ENCODE results near the gene MAP1LC3C.
A peak's percentile ranks its signal among the peaks of the same experiment; 100 is the strongest.

Gene MAP1LC3C

GRCh38 chr1:241979071-241979470 lies 19.8 kb downstream of the MAP1LC3C start:
- TF ChIP-seq CTCF (IDR thresholded peaks at IDR 0.05; ENCODE audit: low read depth, low read length, missing control alignments), result no peak
- DNase-seq (ENCODE audit: extremely low read depth, low read depth), result no peak
- no peak overlapping the region for H3K4me3 ChIP-seq (replicated peaks; ENCODE audit: low read depth, low read length)

- no peak for TF ChIP-seq CTCF (IDR thresholded peaks at IDR 0.05; ENCODE audit: low read depth, low read length, missing control alignments)
- H3K4me3 ChIP-seq (replicated peaks; ENCODE audit: low read depth, low read length), result no peak overlapping the region
- no peak for DNase-seq (ENCODE audit: extremely low read depth, low read depth)
Observed at GRCh38 chr1:241976229-241976628, 22.7 kb downstream of the MAP1LC3C start.

GRCh38 chr1:241972703-241973369 lies 26.1 kb downstream of the MAP1LC3C start:
- DNase-seq (ENCODE audit: extremely low read depth, low read depth), result peak; percentile 50

GRCh38 chr1:241968611-241969010 lies 30.3 kb downstream of the MAP1LC3C start:
- TF ChIP-seq CTCF (IDR thresholded peaks at IDR 0.05; ENCODE audit: low read depth, low read length, missing control alignments), result no peak
- no peak overlapping the region for H3K4me3 ChIP-seq (replicated peaks; ENCODE audit: low read depth, low read length)
- DNase-seq (ENCODE audit: extremely low read depth, low read depth), result no peak

More at GRCh38 chr1:241972703-241973369, 26.1 kb downstream of the MAP1LC3C start:
- TF ChIP-seq CTCF (IDR thresholded peaks at IDR 0.05; ENCODE audit: low read depth, low read length, missing control alignments), result no peak
- no peak overlapping the region for H3K4me3 ChIP-seq (replicated peaks; ENCODE audit: low read depth, low read length)

- no peak for TF ChIP-seq CTCF (IDR thresholded peaks at IDR 0.05; ENCODE audit: low read depth, low read length, missing control alignments)
- no peak overlapping the region for H3K4me3 ChIP-seq (replicated peaks; ENCODE audit: low read depth, low read length)
- DNase-seq (ENCODE audit: extremely low read depth, low read depth), result no peak
Observed at GRCh38 chr1:241964550-241965282, 34.2 kb downstream of the MAP1LC3C start.

- no peak for DNase-seq (ENCODE audit: extremely low read depth, low read depth)
- TF ChIP-seq CTCF (IDR thresholded peaks at IDR 0.05; ENCODE audit: low read depth, low read length, missing control alignments), result no peak
- H3K4me3 ChIP-seq (replicated peaks; ENCODE audit: low read depth, low read length), result no peak overlapping the region
Observed at GRCh38 chr1:241963722-241964121, 35.2 kb downstream of the MAP1LC3C start.
